ENCODE results near the gene CTPS1.

CTPS1 gene

GRCh38 chr1:41023279-41023990 lies 43.9 kb downstream of the CTPS1 start:
- TF ChIP-seq CTCF (IDR thresholded peaks at IDR 0.05; ENCODE audit: borderline replicate concordance, control extremely low read depth, extremely low read depth, insufficient read depth, missing control alignments): no peak
- no peak for DNase-seq (ENCODE audit: low spot score)
- in situ Hi-C loops (cut with MboI; ENCODE audit: low sequenced_read_pairs, unreplicated experiment): no loop called here

GRCh38 chr1:41024953-41025352 lies 45.5 kb downstream of the CTPS1 start:
- TF ChIP-seq CTCF (IDR thresholded peaks at IDR 0.05; ENCODE audit: borderline replicate concordance, control extremely low read depth, extremely low read depth, insufficient read depth, missing control alignments): no peak
- no peak for DNase-seq (ENCODE audit: low spot score)
- in situ Hi-C loops (cut with MboI; ENCODE audit: low sequenced_read_pairs, unreplicated experiment): no loop called here

GRCh38 chr1:41025979-41026819 lies 46.7 kb downstream of the CTPS1 start:
- in situ Hi-C loops (cut with MboI; ENCODE audit: low sequenced_read_pairs, unreplicated experiment): no loop called here
- TF ChIP-seq CTCF (IDR thresholded peaks at IDR 0.05; ENCODE audit: borderline replicate concordance, control extremely low read depth, extremely low read depth, insufficient read depth, missing control alignments): no peak
- no peak for DNase-seq (ENCODE audit: low spot score)

GRCh38 chr1:41028034-41028642 lies 48.6 kb downstream of the CTPS1 start:
- DNase-seq (ENCODE audit: low spot score): no peak
- no peak for TF ChIP-seq CTCF (IDR thresholded peaks at IDR 0.05; ENCODE audit: borderline replicate concordance, control extremely low read depth, extremely low read depth, insufficient read depth, missing control alignments)
- in situ Hi-C loops (cut with MboI; ENCODE audit: low sequenced_read_pairs, unreplicated experiment): no loop called here

GRCh38 chr1:41030872-41031616 lies 51.5 kb downstream of the CTPS1 start:
- in situ Hi-C loops (cut with MboI; ENCODE audit: low sequenced_read_pairs, unreplicated experiment): no loop called here
- DNase-seq (ENCODE audit: low spot score): no peak
- TF ChIP-seq CTCF (IDR thresholded peaks at IDR 0.05; ENCODE audit: borderline replicate concordance, control extremely low read depth, extremely low read depth, insufficient read depth, missing control alignments): no peak

- in situ Hi-C loops (cut with MboI; ENCODE audit: low sequenced_read_pairs, unreplicated experiment): no loop called here
- DNase-seq (ENCODE audit: low spot score): no peak
- no peak for TF ChIP-seq CTCF (IDR thresholded peaks at IDR 0.05; ENCODE audit: borderline replicate concordance, control extremely low read depth, extremely low read depth, insufficient read depth, missing control alignments)
Measured at GRCh38 chr1:41032147-41032546, 52.7 kb downstream of the CTPS1 start.
